Stimulated activated CD4-positive, alpha-beta T cell treated with anti-CD3 and anti-CD28 coated beads, Interleukin-15, amount 100 ng/mL, for 48 hours (primary cell): Measurements from ENCODE around the gene MUC5B.

Experiments used
- DNase-seq, 2 donors: peaks; one replicate each; pipeline ENCODE4 v3.0.0-alpha.2; 2020; ENCODE audit warnings: low read depth in 2 of 2

The MUC5B gene

DNA sequence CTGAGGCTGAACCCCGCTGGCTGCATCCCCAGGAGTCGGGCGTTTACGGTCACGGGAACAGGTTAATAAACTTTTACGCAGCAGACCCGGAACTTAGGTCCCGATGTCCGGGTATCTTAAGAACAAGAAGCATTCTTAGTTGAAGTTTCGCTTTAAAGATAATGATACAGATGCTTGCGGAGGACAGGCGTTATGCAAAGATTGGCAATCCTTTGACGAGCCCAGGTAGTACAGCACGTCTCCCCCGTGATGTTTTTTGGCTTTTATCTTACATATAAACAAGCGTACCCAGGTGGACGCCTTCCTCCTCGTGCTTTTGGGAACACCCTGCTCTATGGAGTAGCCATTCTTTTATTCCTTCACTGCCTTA lies 87.4 kb downstream of the MUC5B start:
- no peak for DNase-seq

DNA sequence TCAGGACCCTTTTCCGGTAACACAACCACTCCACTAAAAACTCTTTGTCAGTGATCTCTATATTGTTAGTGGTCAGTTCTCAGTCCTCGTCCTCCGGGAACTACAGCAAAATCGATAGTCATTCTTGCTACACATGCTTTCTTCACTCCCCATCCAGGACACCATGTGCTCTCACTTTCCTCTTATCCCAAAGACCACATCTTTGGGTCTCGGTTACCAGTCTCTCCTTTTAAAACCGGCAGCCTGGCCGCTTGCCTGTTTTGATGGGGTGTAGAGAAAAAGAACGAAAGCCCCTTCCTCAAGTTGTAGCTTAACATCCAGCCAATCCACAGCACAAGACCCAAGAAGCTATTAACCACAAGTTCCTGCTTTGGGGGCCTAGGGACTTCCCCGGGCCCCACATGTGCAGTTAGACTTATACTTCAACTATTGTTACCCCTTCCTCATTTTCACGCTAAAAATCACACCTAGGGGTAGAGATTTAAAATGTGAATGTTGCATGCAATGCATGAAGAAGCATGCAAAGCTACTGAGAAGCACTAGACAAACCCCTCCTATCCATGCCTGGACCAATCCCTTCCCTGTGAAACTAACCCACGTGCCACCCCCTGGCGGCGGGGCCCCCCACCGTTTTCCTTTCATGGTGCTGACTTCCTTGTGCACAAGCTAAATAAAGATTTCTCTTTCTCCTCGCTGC lies 88.1 kb downstream of the MUC5B start:
- DNase-seq, result peak in 1 of 2 donors; percentile 49
